Measurements from ENCODE around the gene PMFBP1. TPM values are rescaled to one million over a fixed set of nuclear protein-coding genes. Genes with fewer than 3 reads are reported as not detected.

PMFBP1 gene
- total RNA-seq, 2 experiments from 2014 or later, result 1.1 to 1.2 TPM

- intact Hi-C loops (cut with micrococcal nuclease), result no loop called here
- Mint-ChIP-seq H3K27ac (no peak overlapping the region), H3K27me3 (peaks cover 3% of the 10 kb centered on the region), H3K36me3 (ENCODE audit: low read depth) (no peaks in the 10 kb centered on the region), H3K4me3 (no peak overlapping the region), H3K9me3 (no peaks in the 10 kb centered on the region), H3K4me1 (ENCODE audit: low read depth) (peaks cover 8% of the 10 kb centered on the region)
- ATAC-seq (no peak), DNase-seq (no peak)
- TF ChIP-seq, protein P1, sequence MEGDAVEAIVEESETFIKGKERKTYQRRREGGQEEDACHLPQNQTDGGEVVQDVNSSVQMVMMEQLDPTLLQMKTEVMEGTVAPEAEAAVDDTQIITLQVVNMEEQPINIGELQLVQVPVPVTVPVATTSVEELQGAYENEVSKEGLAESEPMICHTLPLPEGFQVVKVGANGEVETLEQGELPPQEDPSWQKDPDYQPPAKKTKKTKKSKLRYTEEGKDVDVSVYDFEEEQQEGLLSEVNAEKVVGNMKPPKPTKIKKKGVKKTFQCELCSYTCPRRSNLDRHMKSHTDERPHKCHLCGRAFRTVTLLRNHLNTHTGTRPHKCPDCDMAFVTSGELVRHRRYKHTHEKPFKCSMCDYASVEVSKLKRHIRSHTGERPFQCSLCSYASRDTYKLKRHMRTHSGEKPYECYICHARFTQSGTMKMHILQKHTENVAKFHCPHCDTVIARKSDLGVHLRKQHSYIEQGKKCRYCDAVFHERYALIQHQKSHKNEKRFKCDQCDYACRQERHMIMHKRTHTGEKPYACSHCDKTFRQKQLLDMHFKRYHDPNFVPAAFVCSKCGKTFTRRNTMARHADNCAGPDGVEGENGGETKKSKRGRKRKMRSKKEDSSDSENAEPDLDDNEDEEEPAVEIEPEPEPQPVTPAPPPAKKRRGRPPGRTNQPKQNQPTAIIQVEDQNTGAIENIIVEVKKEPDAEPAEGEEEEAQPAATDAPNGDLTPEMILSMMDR (IDR thresholded peaks at IDR 0.05), result no peak
- CTCF ChIA-PET, result no interaction called here
- POLR2A ChIA-PET, result no interaction called here
These were observed 26.8 kb upstream of the PMFBP1 start for GRCh38 chr16:72198771-72199201.

GRCh38 chr16:72198021-72198711 is 26.2 kb upstream of the PMFBP1 start:
- POLR2A ChIA-PET, result no interaction called here
- TF ChIP-seq, protein P1 (IDR thresholded peaks at IDR 0.05), result no peak
- Mint-ChIP-seq H3K36me3 (ENCODE audit: low read depth) (no peaks in the 10 kb centered on the region), H3K4me3 (no peak overlapping the region), H3K9me3 (no peaks in the 10 kb centered on the region), H3K27me3 (peaks cover under 1% of the 10 kb centered on the region), H3K27ac (no peak overlapping the region), H3K4me1 (ENCODE audit: low read depth) (peaks cover 2% of the 10 kb centered on the region)
- intact Hi-C loops (cut with micrococcal nuclease), result no loop called here
- DNase-seq (no peak), ATAC-seq (no peak)
- CTCF ChIA-PET, result no interaction called here

DNA sequence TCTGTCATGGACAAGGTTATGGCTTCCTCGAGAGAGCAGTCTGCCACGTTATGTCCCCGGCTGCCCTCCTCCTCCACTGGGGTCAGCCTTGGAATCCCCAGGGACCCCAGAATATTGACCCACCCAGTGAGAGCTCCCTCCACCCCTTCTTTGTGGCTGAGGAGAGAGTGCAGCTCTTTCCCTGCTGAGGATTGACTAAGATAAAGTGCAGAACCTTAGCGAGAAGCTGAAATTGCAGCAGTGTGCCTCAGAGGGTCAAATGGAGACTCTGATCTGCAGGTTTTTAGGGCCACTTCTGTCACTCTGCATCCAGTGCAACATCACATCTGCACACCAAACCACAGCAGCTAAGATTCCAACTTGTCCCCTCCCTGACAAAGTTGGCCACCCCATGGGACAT is 25.6 kb upstream of the PMFBP1 start:
- Mint-ChIP-seq H3K27me3 (no peaks in the 10 kb centered on the region), H3K4me1 (ENCODE audit: low read depth) (no peaks in the 10 kb centered on the region), H3K36me3 (ENCODE audit: low read depth) (no peaks in the 10 kb centered on the region), H3K27ac (no peak overlapping the region), H3K9me3 (no peaks in the 10 kb centered on the region), H3K4me3 (no peak overlapping the region)
- ChIA-PET POLR2A (no interaction called here), CTCF (no interaction called here)
- intact Hi-C loops (cut with micrococcal nuclease), result no loop called here
- no peak for DNase-seq
- TF ChIP-seq, protein P1 (IDR thresholded peaks at IDR 0.05), result no peak
- ATAC-seq, result no peak

- POLR2A ChIA-PET, result no interaction called here
- Mint-ChIP-seq H3K4me1 (ENCODE audit: low read depth) (no peaks in the 10 kb centered on the region), H3K9me3 (no peaks in the 10 kb centered on the region), H3K27me3 (no peaks in the 10 kb centered on the region), H3K4me3 (no peak overlapping the region), H3K36me3 (ENCODE audit: low read depth) (no peaks in the 10 kb centered on the region), H3K27ac (no peak overlapping the region)
- DNase-seq (no peak), ATAC-seq (no peak)
- CTCF ChIA-PET, result interaction anchor here (1.4 kb wide), 1 partner anchor 14 kb away, joined by 4 read pairs; no protein-coding TSS in a partner anchor
- intact Hi-C loops (cut with micrococcal nuclease), result no loop called here
- TF ChIP-seq, protein P1 (IDR thresholded peaks at IDR 0.05), result no peak
These were observed 23.7 kb upstream of the PMFBP1 start for GRCh38 chr16:72195609-72196008.

GRCh38 chr16:72191551-72191950 is 19.6 kb upstream of the PMFBP1 start:
- ATAC-seq, result no peak
- no peaks in the 10 kb centered on the region for H3K4me1 Mint-ChIP-seq (ENCODE audit: low read depth)
- no peaks in the 10 kb centered on the region for H3K9me3 Mint-ChIP-seq
- DNase-seq, result no peak
- intact Hi-C loops (cut with micrococcal nuclease), result no loop called here
- no peaks in the 10 kb centered on the region for H3K27me3 Mint-ChIP-seq
- H3K27ac Mint-ChIP-seq, result no peak overlapping the region
- TF ChIP-seq, protein P1 (IDR thresholded peaks at IDR 0.05), result no peak
- ChIA-PET CTCF (no interaction called here), POLR2A (no interaction called here)
- no peaks in the 10 kb centered on the region for H3K36me3 Mint-ChIP-seq (ENCODE audit: low read depth)
- no peak overlapping the region for H3K4me3 Mint-ChIP-seq

All from activated CD8-positive, alpha-beta T cell treated with anti-CD3 and anti-CD28 coated beads for 36 hours (primary cell).